Stomach smooth muscle (tissue), 2 donors: Measurements from ENCODE around the gene CALB2.
"Not testable (repeated sequence)": the region's sequence is repeated elsewhere in the genome, so short reads cannot be mapped to it uniquely, and the experiment has no call there.

ENCODE experiments used
- H3K27ac ChIP-seq: one replicate; pipeline ENCODE4 v1.7.0; 2013; ENCODE audit warnings: mild to moderate bottlenecking, low read length, inconsistent platforms
- H3K27me3 ChIP-seq, 2 donors: one replicate each; pipeline ENCODE4 v1.7.0; 2013; ENCODE audit warnings: low read length in 2 of 2; ENCODE audit not compliant: insufficient read depth in 2 of 2, control insufficient read depth in 1 of 2
- H3K36me3 ChIP-seq, 2 donors: one replicate each; pipeline ENCODE4 v1.7.0; 2013; ENCODE audit warnings: low read length in 2 of 2; ENCODE audit not compliant: control insufficient read depth in 2 of 2, insufficient read depth in 2 of 2
- H3K4me1 ChIP-seq: one replicate; pipeline ENCODE4 v1.7.0; 2013; ENCODE audit warnings: low read length; ENCODE audit not compliant: control insufficient read depth, insufficient read depth
- H3K4me3 ChIP-seq, 2 donors: one replicate each; pipeline ENCODE4 v1.7.0; 2013; ENCODE audit warnings: low read length in 2 of 2
- H3K9ac ChIP-seq, 2 donors: one replicate each; pipeline ENCODE4 v1.7.0; 2013; ENCODE audit warnings: low read length in 2 of 2, mild to moderate bottlenecking in 1 of 2
- H3K9me3 ChIP-seq, 2 donors: one replicate each; pipeline ENCODE4 v1.7.0; 2013; ENCODE audit warnings: low read length in 2 of 2; ENCODE audit not compliant: control insufficient read depth in 2 of 2
- donor health status: healthy.
- donor health status: Pancreatic carcinoma.

The CALB2 gene

GRCh38 chr16:71352466-71352865 is 6.1 kb upstream of the CALB2 start:
- H3K4me1 ChIP-seq: no peaks in the 10 kb centered on the region
- peaks cover 0 to 4% of the 10 kb centered on the region in 2 donors for H3K9me3 ChIP-seq
- peaks cover 4 to 15% of the 10 kb centered on the region in 2 donors for H3K27me3 ChIP-seq
- H3K4me3 ChIP-seq: no peak overlapping the region
- no peaks in the 10 kb centered on the region for H3K36me3 ChIP-seq
- H3K27ac ChIP-seq: no peak overlapping the region
- H3K9ac ChIP-seq: no peak overlapping the region

- no peak overlapping the region for H3K4me3 ChIP-seq
Measured at GRCh38 chr16:71352963-71353460, 5.5 kb upstream of the CALB2 start.

GRCh38 chr16:71353736-71354135 is 4.8 kb upstream of the CALB2 start:
- no peak overlapping the region for H3K27ac ChIP-seq
- H3K9ac ChIP-seq: no peak overlapping the region
- peaks cover 0 to 4% of the 10 kb centered on the region in 2 donors for H3K9me3 ChIP-seq
- peaks cover 4 to 15% of the 10 kb centered on the region in 2 donors for H3K27me3 ChIP-seq
- H3K4me3 ChIP-seq: no peak overlapping the region
- H3K36me3 ChIP-seq: no peaks in the 10 kb centered on the region
- peaks cover 10% of the 10 kb centered on the region for H3K4me1 ChIP-seq

More at GRCh38 chr16:71352963-71353460, 5.5 kb upstream of the CALB2 start:
- H3K27me3 ChIP-seq: peaks cover 4 to 18% of the 10 kb centered on the region in 2 donors
- H3K9ac ChIP-seq: no peak overlapping the region
- peaks cover 3% of the 10 kb centered on the region for H3K4me1 ChIP-seq
- H3K27ac ChIP-seq: no peak overlapping the region
- peaks cover 0 to 4% of the 10 kb centered on the region in 2 donors for H3K9me3 ChIP-seq
- H3K36me3 ChIP-seq: no peaks in the 10 kb centered on the region

GRCh38 chr16:71354156-71354555 is 4.4 kb upstream of the CALB2 start:
- Histone ChIP-seq H3K4me3 (no peak overlapping the region), H3K36me3 (no peaks in the 10 kb centered on the region), H3K27ac (no peak overlapping the region), H3K27me3 (peaks cover 5 to 18% of the 10 kb centered on the region in 2 donors), H3K9me3 (peaks cover 0 to 4% of the 10 kb centered on the region in 2 donors), H3K9ac (no peak overlapping the region), H3K4me1 (peaks cover 12% of the 10 kb centered on the region)

- Histone ChIP-seq H3K4me1 (peaks cover 12% of the 10 kb centered on the region), H3K9ac (no peak overlapping the region), H3K27ac (no peak overlapping the region)
Measured at GRCh38 chr16:71356051-71356740, 2.3 kb upstream of the CALB2 start.

GRCh38 chr16:71356936-71357335 is 1.6 kb upstream of the CALB2 start:
- H3K4me3 ChIP-seq, H3K9me3 ChIP-seq: not testable (repeated sequence)

More at GRCh38 chr16:71356051-71356740, 2.3 kb upstream of the CALB2 start:
- H3K4me3 ChIP-seq: no peak overlapping the region
- H3K27me3 ChIP-seq: peaks cover 13 to 17% of the 10 kb centered on the region in 2 donors
- no peaks in the 10 kb centered on the region for H3K36me3 ChIP-seq
- H3K9me3 ChIP-seq: peaks cover 0 to 4% of the 10 kb centered on the region in 2 donors

GRCh38 chr16:71357681-71358080 is 842 bp upstream of the CALB2 start:
- Histone ChIP-seq H3K36me3 (no peaks in the 10 kb centered on the region), H3K4me1 (peaks cover 12% of the 10 kb centered on the region), H3K27me3 (peaks cover 14 to 17% of the 10 kb centered on the region in 2 donors), H3K9ac (no peak overlapping the region), H3K9me3 (peaks cover 0 to 4% of the 10 kb centered on the region in 2 donors), H3K27ac (no peak overlapping the region), H3K4me3 (no peak overlapping the region)

More at GRCh38 chr16:71356936-71357335, 1.6 kb upstream of the CALB2 start:
- H3K4me1 ChIP-seq: peaks cover 12% of the 10 kb centered on the region
- not testable (repeated sequence) for H3K27ac ChIP-seq, H3K9ac ChIP-seq, H3K36me3 ChIP-seq
- peaks cover 14 to 17% of the 10 kb centered on the region in 2 donors for H3K27me3 ChIP-seq

- H3K4me1 ChIP-seq: peaks cover 12% of the 10 kb centered on the region
- no peak overlapping the region for H3K4me3 ChIP-seq
- no peaks in the 10 kb centered on the region for H3K36me3 ChIP-seq
- peaks cover 10 to 14% of the 10 kb centered on the region in 2 donors for H3K27me3 ChIP-seq
- H3K27ac ChIP-seq: no peak overlapping the region
- H3K9me3 ChIP-seq: no peaks in the 10 kb centered on the region
- H3K9ac ChIP-seq: no peak overlapping the region
Measured at GRCh38 chr16:71359431-71359830, 908 bp downstream of the CALB2 start.

- Histone ChIP-seq H3K4me3 (no peak overlapping the region), H3K36me3 (no peaks in the 10 kb centered on the region), H3K9me3 (no peaks in the 10 kb centered on the region), H3K27me3 (peaks cover 10 to 13% of the 10 kb centered on the region in 2 donors), H3K4me1 (peaks cover 12% of the 10 kb centered on the region), H3K9ac (no peak overlapping the region), H3K27ac (no peak overlapping the region)
Measured at GRCh38 chr16:71360378-71360777, 1.9 kb downstream of the CALB2 start.

- H3K9ac ChIP-seq: no peak overlapping the region
- no peak overlapping the region for H3K4me3 ChIP-seq
- H3K27ac ChIP-seq: no peak overlapping the region
- no peaks in the 10 kb centered on the region for H3K4me1 ChIP-seq
- H3K36me3 ChIP-seq: no peaks in the 10 kb centered on the region
- no peaks in the 10 kb centered on the region for H3K9me3 ChIP-seq
- peaks cover 10 to 16% of the 10 kb centered on the region in 2 donors for H3K27me3 ChIP-seq
Measured at GRCh38 chr16:71364133-71364681, 5.7 kb downstream of the CALB2 start.

- H3K9ac ChIP-seq: no peak overlapping the region
- no peaks in the 10 kb centered on the region for H3K4me1 ChIP-seq
- H3K27ac ChIP-seq: no peak overlapping the region
- peaks cover 7 to 10% of the 10 kb centered on the region in 2 donors for H3K27me3 ChIP-seq
- no peaks in the 10 kb centered on the region for H3K9me3 ChIP-seq
- H3K4me3 ChIP-seq: no peak overlapping the region
- H3K36me3 ChIP-seq: no peaks in the 10 kb centered on the region
Measured at GRCh38 chr16:71365021-71365420, 6.5 kb downstream of the CALB2 start.
